Right atrium auricular region (tissue), 2 donors: ENCODE data around the gene EIF4EBP2. TPM values are rescaled to one million over a fixed set of nuclear protein-coding genes. Genes with fewer than 3 reads are reported as not detected.

Experiments
- DNase-seq: peaks from one replicate; pipeline ENCODE4 v3.0.0-alpha.2; 2019; ENCODE audit warnings: low spot score
- H3K27ac ChIP-seq, 2 donors: fragments of 200-600 bp; sonication (generic); 1 replicate in 1 of 2; 2 replicates in 1 of 2; pipeline ENCODE4 v1.5.1; 2016 to 2019
- H3K27me3 ChIP-seq, 2 donors: fragments of 200-600 bp; sonication (generic); one replicate each; pipeline versions ENCODE4 v1.5.1 to v1.6.0; 2017 to 2019
- H3K36me3 ChIP-seq: fragments of 200-600 bp; sonication (generic); one replicate; pipeline ENCODE4 v1.5.1; 2016
- H3K4me1 ChIP-seq, 2 donors: fragments of 200-600 bp; sonication (generic); one replicate each; pipeline versions ENCODE4 v1.5.1 to v1.6.0; 2017 to 2019
- H3K4me3 ChIP-seq, 2 donors: fragments of 200-600 bp; sonication (generic); 1 replicate in 1 of 2; 2 replicates in 1 of 2; pipeline ENCODE4 v1.5.1; 2017 to 2019; ENCODE audit warnings: mild to moderate bottlenecking in 1 of 2, moderate library complexity in 1 of 2
- H3K9me3 ChIP-seq, 2 donors: fragments of 200-600 bp; sonication (generic); one replicate each; pipeline ENCODE4 v1.5.1; 2019
- CTCF ChIP-seq, 2 donors: fragments of 200-600 bp; sonication (generic); IDR thresholded peaks; one replicate each; pipeline ENCODE4 v1.5.1; 2019; ENCODE audit warnings: antibody characterized with exemption in 2 of 2
- total RNA-seq, 2 donors: library from RNA; depleted of rRNA; stranded (reverse); fragments of >200 nt; gene quantifications; one replicate each; pipeline ENCODE4 v1.1.0, GENCODE V29; 2016

Gene EIF4EBP2
- total RNA-seq, 2 donors from 2014 or later, result 90.0 to 116 TPM

- Histone ChIP-seq H3K27me3 (no peaks in the 10 kb centered on the region), H3K36me3 (peaks cover 72% of the 10 kb centered on the region), H3K9me3 (no peaks in the 10 kb centered on the region), H3K4me1 (peaks cover 0 to 56% of the 10 kb centered on the region in 2 donors), H3K4me3 (no peak overlapping the region), H3K27ac (no peak overlapping the region)
- no peak for DNase-seq
- no peak for TF ChIP-seq CTCF (IDR thresholded peaks at IDR 0.05)
These were observed 22.9 kb downstream of the EIF4EBP2 start for GRCh38 chr10:70426823-70427222.

- peak; percentile 86 for DNase-seq
- no peaks in the 10 kb centered on the region for H3K27me3 ChIP-seq
- peaks cover 40% of the 10 kb centered on the region for H3K36me3 ChIP-seq
- H3K27ac ChIP-seq, result peak overlapping the region; percentile 82 to 85
- peak in 1 of 2 donors; percentile 57 for TF ChIP-seq CTCF (IDR thresholded peaks at IDR 0.05)
- H3K4me1 ChIP-seq, result peaks cover 0 to 47% of the 10 kb centered on the region in 2 donors
- H3K4me3 ChIP-seq, result no peak overlapping the region
- H3K9me3 ChIP-seq, result no peaks in the 10 kb centered on the region
These were observed 26.8 kb downstream of the EIF4EBP2 start for GRCh38 chr10:70430493-70431445.

- Histone ChIP-seq H3K27me3 (no peaks in the 10 kb centered on the region), H3K27ac (peak overlapping the region; percentile 82 to 85), H3K9me3 (no peaks in the 10 kb centered on the region), H3K36me3 (peaks cover 27% of the 10 kb centered on the region), H3K4me1 (peaks cover 0 to 47% of the 10 kb centered on the region in 2 donors), H3K4me3 (no peak overlapping the region)
- no peak for DNase-seq
- no peak for TF ChIP-seq CTCF (IDR thresholded peaks at IDR 0.05)
These were observed 28.2 kb downstream of the EIF4EBP2 start for GRCh38 chr10:70432101-70432500.

GRCh38 chr10:70432561-70433263, 28.8 kb downstream of the EIF4EBP2 start:
- peaks cover 21% of the 10 kb centered on the region for H3K36me3 ChIP-seq
- no peak for DNase-seq
- TF ChIP-seq CTCF (IDR thresholded peaks at IDR 0.05), result no peak
- H3K27me3 ChIP-seq, result no peaks in the 10 kb centered on the region
- H3K27ac ChIP-seq, result peak overlapping the region; percentile 82 to 85
- no peak overlapping the region for H3K4me3 ChIP-seq
- no peaks in the 10 kb centered on the region for H3K9me3 ChIP-seq
- peaks cover 0 to 47% of the 10 kb centered on the region in 2 donors for H3K4me1 ChIP-seq

GRCh38 chr10:70433581-70434280, 29.8 kb downstream of the EIF4EBP2 start:
- Histone ChIP-seq H3K27me3 (no peaks in the 10 kb centered on the region), H3K4me3 (no peak overlapping the region), H3K36me3 (peaks cover 11% of the 10 kb centered on the region), H3K4me1 (peaks cover 0 to 47% of the 10 kb centered on the region in 2 donors), H3K27ac (peak overlapping the region; percentile 82 to 85), H3K9me3 (no peaks in the 10 kb centered on the region)
- no peak for TF ChIP-seq CTCF (IDR thresholded peaks at IDR 0.05)
- no peak for DNase-seq
